Measurements from ENCODE around the gene DEK. TPM values are rescaled to one million over a fixed set of nuclear protein-coding genes. Genes with fewer than 3 reads are reported as not detected.

DEK gene
- total and polyA plus RNA-seq, 2 of the 13 experiments (the other 11 are each of a cell fraction or from before 2014, with no cell fraction given) = 53.2 to 276 TPM

DNA sequence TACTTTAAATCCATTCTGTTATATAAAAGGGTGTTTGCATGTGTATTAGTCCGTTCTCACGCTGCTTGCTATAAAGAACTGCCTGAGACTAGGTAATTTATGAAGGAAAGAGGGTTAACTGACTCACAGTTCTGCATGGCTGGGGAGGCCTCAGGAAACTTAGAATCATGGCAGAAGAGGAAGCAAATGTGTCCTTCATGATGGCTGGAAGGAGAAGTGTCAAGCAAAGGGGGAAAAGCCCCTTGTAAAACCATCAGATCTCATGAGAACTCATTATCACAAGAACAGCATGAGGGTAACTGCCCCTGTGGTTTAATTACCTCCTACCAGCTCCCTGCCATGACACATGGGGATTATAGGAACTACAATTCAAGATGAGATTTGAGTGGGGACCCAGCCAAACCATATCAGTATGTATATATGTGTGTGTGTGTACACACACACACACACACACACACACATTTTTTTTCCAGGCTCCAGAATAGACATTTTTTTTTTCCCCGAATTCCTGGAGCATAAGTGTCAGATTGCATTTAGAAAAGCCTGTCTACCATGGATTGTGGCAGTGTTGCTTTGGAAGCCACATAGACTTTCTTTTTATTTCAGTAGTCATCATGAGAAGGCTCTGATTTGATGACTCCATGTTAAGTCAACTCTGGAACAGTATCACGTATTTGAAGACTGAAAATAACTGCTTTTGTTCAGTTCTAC is 77.6 kb downstream of the DEK start:
- no peak overlapping the region for H3K4me2 ChIP-seq (ENCODE audit: low read depth, low read length)
- no TSS peak for BruUV-seq (replicated peaks)
- ChIA-PET POLR2A (no interaction called here), CTCF (ENCODE audit: low intra/inter-chr PET ratio, low total read pairs) (no interaction called here)
- no peaks in the 10 kb centered on the region for H3K9me3 ChIP-seq (ENCODE audit: low read length)
- FAIRE-seq = no peak
- no peaks in the 10 kb centered on the region for H3K27me3 ChIP-seq (ENCODE audit: control insufficient read depth in 1 of 2, insufficient read depth in 2 of 2, low read length in 2 of 2)
- no peak for DNase-seq (ENCODE audit: low spot score)
- TF ChIP-seq NONO (IDR thresholded peaks at IDR 0.05) (no peak), NONO (CRISPR knock-in tag; conservative IDR thresholded peaks at IDR 0.05) (no peak), ZNF678 (CRISPR knock-in tag; IDR thresholded peaks at IDR 0.05) (no peak), TOE1 (CRISPR knock-in tag; IDR thresholded peaks at IDR 0.05) (no peak), MED13 (CRISPR knock-in tag; IDR thresholded peaks at IDR 0.05) (no peak), POLR2A (IDR thresholded peaks at IDR 0.05; ENCODE audit: insufficient read depth in 1 of 2, low read depth in 2 of 2, low read length in 2 of 2) (no peak), ZBTB3 (CRISPR knock-in tag; IDR thresholded peaks at IDR 0.05; ENCODE audit: borderline replicate concordance, low read depth) (no peak), RBFOX2 (IDR thresholded peaks at IDR 0.05; ENCODE audit: low read depth, low read length) (no peak), HES4 (CRISPR knock-in tag; IDR thresholded peaks at IDR 0.05; ENCODE audit: borderline replicate concordance) (no peak), REXO4 (CRISPR knock-in tag; IDR thresholded peaks at IDR 0.05; ENCODE audit: borderline replicate concordance) (no peak)
- TF ChIP-seq, protein P1, sequence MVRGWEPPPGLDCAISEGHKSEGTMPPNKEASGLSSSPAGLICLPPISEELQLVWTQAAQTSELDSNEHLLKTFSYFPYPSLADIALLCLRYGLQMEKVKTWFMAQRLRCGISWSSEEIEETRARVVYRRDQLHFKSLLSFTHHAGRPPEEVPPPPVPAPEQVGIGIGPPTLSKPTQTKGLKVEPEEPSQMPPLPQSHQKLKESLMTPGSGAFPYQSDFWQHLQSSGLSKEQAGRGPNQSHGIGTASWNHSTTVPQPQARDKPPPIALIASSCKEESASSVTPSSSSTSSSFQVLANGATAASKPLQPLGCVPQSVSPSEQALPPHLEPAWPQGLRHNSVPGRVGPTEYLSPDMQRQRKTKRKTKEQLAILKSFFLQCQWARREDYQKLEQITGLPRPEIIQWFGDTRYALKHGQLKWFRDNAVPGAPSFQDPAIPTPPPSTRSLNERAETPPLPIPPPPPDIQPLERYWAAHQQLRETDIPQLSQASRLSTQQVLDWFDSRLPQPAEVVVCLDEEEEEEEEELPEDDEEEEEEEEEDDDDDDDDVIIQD (CRISPR knock-in tag; IDR thresholded peaks at IDR 0.05; ENCODE audit: low read depth) = no peak
- TF ChIP-seq, protein P2, sequence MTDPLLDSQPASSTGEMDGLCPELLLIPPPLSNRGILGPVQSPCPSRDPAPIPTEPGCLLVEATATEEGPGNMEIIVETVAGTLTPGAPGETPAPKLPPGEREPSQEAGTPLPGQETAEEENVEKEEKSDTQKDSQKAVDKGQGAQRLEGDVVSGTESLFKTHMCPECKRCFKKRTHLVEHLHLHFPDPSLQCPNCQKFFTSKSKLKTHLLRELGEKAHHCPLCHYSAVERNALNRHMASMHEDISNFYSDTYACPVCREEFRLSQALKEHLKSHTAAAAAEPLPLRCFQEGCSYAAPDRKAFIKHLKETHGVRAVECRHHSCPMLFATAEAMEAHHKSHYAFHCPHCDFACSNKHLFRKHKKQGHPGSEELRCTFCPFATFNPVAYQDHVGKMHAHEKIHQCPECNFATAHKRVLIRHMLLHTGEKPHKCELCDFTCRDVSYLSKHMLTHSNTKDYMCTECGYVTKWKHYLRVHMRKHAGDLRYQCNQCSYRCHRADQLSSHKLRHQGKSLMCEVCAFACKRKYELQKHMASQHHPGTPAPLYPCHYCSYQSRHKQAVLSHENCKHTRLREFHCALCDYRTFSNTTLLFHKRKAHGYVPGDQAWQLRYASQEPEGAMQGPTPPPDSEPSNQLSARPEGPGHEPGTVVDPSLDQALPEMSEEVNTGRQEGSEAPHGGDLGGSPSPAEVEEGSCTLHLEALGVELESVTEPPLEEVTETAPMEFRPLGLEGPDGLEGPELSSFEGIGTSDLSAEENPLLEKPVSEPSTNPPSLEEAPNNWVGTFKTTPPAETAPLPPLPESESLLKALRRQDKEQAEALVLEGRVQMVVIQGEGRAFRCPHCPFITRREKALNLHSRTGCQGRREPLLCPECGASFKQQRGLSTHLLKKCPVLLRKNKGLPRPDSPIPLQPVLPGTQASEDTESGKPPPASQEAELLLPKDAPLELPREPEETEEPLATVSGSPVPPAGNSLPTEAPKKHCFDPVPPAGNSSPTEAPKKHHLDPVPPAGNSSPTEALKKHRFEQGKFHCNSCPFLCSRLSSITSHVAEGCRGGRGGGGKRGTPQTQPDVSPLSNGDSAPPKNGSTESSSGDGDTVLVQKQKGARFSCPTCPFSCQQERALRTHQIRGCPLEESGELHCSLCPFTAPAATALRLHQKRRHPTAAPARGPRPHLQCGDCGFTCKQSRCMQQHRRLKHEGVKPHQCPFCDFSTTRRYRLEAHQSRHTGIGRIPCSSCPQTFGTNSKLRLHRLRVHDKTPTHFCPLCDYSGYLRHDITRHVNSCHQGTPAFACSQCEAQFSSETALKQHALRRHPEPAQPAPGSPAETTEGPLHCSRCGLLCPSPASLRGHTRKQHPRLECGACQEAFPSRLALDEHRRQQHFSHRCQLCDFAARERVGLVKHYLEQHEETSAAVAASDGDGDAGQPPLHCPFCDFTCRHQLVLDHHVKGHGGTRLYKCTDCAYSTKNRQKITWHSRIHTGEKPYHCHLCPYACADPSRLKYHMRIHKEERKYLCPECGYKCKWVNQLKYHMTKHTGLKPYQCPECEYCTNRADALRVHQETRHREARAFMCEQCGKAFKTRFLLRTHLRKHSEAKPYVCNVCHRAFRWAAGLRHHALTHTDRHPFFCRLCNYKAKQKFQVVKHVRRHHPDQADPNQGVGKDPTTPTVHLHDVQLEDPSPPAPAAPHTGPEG (CRISPR knock-in tag; IDR thresholded peaks at IDR 0.05) = no peak
- TF ChIP-seq, protein P3, sequence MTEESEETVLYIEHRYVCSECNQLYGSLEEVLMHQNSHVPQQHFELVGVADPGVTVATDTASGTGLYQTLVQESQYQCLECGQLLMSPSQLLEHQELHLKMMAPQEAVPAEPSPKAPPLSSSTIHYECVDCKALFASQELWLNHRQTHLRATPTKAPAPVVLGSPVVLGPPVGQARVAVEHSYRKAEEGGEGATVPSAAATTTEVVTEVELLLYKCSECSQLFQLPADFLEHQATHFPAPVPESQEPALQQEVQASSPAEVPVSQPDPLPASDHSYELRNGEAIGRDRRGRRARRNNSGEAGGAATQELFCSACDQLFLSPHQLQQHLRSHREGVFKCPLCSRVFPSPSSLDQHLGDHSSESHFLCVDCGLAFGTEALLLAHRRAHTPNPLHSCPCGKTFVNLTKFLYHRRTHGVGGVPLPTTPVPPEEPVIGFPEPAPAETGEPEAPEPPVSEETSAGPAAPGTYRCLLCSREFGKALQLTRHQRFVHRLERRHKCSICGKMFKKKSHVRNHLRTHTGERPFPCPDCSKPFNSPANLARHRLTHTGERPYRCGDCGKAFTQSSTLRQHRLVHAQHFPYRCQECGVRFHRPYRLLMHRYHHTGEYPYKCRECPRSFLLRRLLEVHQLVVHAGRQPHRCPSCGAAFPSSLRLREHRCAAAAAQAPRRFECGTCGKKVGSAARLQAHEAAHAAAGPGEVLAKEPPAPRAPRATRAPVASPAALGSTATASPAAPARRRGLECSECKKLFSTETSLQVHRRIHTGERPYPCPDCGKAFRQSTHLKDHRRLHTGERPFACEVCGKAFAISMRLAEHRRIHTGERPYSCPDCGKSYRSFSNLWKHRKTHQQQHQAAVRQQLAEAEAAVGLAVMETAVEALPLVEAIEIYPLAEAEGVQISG (CRISPR knock-in tag; IDR thresholded peaks at IDR 0.05) = no peak
- ATAC-seq = no peak
- no peak overlapping the region for H3K27ac ChIP-seq (ENCODE audit: extremely low read length, insufficient read depth, low read length)
- intact Hi-C loops (cut with micrococcal nuclease; ENCODE audit: unreplicated experiment) = no loop called here
- H4K20me1 ChIP-seq (ENCODE audit: insufficient read depth, low read length) = no peaks in the 10 kb centered on the region
- H3K4me1 ChIP-seq (ENCODE audit: insufficient read depth, low read length) = no peaks in the 10 kb centered on the region
- peaks cover 0 to 4% of the 10 kb centered on the region in 2 experiments; a peak in 1 of 5 replicates for H3K36me3 ChIP-seq (replicated peaks in 1 of 2; ENCODE audit: control insufficient read depth in 1 of 2, insufficient read depth in 2 of 2, low read length in 2 of 2)
- H3K9ac ChIP-seq (ENCODE audit: insufficient read depth, low read depth, low read length) = no peak overlapping the region
- H2AFZ ChIP-seq (ENCODE audit: low read length) = no peak overlapping the region
- H3K4me3 ChIP-seq (replicated peaks in 1 of 3; ENCODE audit: insufficient read depth in 1 of 3, low read depth in 2 of 3, low read length in 3 of 3) = no peak overlapping the region
- in situ Hi-C loops (cut with HindIII; ENCODE audit: extremely low pct_ligation_motif_present, low pct_unique_long_range_greater_than_20kb) = no loop called here
- WGBS (ENCODE audit: low lambda C conversion rate) = 94% methylated on average over 4 of the region's 4 CpGs
- no peaks in the 10 kb centered on the region for H3K79me2 ChIP-seq (ENCODE audit: insufficient read depth, low read length)
